SK-N-DZ (cell line): ENCODE measurements around the gene CD6.
"Not testable (repeated sequence)": the region's sequence is repeated elsewhere in the genome, so short reads cannot be mapped to it uniquely, and the experiment has no call there.

Experiments
- DNase-seq: peaks from one replicate; pipeline ENCODE4 v3.0.0-alpha.2; 2015; ENCODE audit warnings: low spot score

CD6 gene

DNA sequence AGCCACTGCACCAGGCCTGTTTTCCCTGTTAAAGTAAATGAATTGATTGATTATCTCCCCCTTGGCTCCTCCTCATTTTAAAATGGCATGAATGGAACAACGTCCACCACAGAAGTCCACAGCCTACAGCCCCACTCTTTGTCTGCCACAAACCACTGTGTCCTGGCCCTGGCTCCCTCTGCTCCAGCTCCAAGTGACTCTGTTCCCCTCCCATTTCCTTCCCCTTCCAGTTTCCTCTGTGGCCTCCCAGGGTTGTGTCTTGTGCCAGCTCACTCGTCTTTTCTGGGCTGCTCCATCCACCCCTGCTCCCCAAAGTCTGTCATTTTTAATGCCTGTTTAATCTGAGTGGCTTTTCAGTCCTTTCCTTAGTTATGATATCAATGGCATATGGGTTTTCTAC lies 78.4 kb downstream of the CD6 start:
- no peak for DNase-seq

DNA sequence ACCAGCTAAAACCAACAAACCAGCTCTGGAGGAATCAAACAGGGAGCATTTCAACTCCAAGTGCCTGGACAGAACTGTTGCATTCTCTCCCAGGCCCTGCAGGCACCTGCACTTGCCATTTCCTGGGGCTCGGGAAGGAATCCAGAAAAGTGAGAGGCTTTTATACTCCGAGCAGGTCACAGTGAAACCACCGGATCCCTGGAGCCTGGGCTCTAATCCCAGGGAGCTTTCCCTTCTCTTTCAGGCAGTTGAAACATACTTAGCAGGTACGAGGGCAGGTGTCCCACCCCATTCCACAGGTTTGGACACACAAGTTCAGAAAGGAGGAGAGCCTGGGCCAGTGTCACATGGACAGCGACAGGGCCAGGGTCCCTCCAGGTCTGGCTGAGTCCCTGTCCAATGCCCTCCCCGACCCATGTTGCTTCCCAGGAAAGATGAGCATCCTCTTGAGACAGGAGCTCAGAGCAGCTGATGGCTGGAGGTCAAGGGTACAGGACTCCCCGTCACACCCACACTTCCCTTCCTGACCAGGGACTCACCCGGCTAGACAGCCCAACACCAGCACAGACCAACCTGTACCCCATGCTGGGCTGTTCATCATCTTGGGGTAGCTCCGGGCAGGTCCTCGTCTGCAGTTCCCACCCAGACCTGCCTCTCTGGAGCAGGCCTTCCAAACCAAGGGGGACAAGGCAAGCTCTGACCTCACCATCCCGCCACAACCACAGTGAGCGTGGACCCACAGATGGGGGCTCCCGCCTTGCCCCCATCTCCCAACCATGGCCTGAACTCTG lies 80.9 kb downstream of the CD6 start:
- no peak for DNase-seq

DNA sequence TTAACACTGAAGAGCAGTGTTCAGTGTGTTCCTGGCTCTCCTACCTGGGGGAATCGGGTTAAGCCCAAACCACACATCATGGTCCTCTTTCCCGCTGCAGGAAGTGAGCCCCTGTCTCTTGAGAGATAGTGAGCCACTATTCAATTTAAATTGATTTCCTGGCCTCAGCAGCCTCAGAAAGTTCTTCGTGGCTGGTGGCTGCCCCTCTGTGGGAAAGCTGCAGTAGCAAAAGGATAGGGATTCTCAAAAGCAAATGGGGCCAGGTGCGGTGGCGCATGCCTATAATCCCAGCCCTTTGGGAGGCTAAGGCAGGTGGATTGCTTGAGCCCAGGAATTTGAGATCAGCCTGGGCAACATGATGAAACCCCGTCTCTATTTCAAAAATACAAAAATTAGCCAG lies 81.7 kb downstream of the CD6 start:
- DNase-seq = no peak

DNA sequence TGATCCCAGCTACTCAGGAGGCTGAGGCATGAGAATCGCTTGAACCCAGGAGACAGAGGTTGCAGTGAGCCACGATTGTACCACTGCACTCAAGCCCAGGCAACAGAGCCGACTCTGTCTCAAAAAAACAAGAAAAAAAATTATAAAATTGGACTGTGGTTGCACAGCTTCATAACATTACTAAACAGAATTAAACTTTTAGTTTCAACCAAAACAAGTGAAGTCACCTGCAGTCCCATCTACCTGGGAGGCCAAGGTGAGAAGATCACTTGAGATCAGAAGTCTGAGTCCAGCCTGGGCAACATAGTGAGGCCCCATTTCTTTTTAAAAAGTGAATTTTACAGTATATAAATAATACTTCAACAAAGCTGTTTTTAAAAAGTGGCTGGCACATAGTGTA lies 83.0 kb downstream of the CD6 start:
- no peak for DNase-seq

DNA sequence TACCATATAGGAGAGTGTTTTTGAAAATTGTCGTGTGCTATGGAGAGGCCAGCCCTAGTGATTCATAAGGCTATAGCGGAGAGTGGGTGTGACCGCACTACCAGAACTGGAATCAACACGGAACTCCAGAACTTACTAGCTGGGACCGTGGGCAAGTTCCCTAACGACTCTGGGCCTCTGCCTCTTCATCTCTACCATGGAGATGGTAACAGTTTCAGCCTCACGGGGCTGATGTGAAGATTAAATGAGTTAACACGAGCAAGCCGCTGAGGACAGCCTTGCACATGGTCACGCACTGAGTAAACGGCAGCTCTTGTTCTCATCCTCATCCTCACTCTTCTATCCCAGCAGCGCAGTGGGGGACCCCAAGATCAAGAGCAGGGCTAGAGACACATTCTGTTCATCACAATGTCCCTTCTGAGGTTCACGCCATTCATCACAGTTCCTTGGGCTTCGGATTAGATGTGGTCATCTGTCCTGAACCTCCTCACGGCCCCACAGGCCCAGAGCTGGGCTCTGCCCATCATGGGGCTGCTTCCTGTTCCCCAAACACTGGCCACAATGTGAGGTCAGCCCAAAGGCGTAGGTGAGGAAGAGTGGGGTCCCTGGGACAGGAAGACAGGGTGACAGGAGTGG lies 83.6 kb downstream of the CD6 start:
- DNase-seq = no peak

DNA sequence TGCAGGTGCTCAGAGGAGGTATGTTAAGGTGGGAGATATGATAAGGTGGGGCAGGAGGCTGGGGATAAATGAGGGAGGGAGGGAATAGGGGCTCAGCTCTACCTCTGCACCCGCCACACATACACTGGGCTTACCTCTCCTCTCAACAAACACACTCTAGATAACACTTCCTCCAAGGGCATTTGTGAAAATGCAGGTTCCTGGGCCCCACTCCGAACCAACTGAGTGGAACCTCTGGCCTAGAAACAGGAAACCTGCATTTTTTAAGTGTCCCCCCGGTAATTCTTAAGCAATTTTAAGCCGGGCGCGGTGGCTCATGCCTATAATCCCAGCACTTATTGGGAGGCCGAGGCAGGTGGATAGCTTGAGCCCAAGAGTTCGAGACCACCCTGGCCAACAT lies 84.3 kb downstream of the CD6 start:
- DNase-seq = no peak

DNA sequence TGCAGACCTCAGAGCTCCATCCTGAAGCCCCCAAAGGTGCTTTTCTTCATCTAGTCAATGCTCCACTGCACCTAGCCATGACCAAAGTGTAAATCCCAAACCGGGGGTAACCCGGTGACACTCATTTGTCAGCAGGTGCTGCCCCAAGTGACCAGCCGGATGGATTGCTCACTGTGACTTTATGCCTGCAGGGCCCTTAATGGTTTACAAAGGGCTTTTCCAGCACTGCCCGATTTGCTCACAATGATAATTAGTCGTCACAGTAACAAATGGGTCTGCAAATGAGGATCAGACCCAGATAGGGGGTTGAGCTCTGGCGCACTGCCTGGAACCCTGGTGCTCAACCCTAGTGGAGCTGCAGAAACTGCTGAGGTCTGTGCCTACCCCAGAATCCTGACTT lies 85.1 kb downstream of the CD6 start:
- DNase-seq = no peak

DNA sequence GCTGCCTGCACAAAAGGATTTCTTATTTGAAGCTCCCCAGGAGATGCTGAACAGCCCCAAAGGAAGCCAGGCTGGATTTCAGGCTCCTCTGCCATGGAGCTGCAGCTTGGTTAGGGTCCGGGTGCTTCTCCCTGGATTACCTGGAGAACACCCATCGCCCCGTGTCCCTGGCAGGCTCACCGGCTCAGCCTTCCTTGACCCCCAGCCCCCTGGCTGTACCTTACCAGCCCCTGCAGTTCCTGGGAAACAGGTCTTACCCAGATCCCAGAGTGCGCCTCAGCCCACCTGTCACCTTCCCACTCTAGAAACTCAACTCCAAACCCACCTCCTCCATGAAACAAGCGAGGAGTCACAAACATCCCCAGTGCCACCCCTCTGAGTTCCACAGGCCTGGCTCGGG lies 85.5 kb downstream of the CD6 start:
- no peak for DNase-seq

DNA sequence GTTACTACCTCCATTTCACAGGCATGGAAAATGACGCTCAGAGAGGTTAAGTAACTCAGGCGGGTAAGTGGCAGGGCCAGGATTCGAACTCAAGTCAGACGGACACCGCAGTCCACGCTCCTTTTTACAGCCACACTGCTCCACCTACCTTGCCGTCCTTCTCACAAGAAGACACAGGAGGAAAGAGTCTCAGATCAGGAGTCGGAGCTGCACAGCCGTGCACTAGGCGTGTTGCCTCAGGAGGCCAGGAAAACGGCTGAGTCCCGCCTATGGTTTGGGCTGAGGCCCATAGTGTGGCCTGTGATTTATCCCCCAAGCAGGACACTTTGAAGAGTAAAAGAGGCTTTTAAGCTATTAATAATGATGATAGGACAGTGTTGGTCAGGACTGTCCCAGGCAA lies 86.1 kb downstream of the CD6 start:
- DNase-seq = no peak

DNA sequence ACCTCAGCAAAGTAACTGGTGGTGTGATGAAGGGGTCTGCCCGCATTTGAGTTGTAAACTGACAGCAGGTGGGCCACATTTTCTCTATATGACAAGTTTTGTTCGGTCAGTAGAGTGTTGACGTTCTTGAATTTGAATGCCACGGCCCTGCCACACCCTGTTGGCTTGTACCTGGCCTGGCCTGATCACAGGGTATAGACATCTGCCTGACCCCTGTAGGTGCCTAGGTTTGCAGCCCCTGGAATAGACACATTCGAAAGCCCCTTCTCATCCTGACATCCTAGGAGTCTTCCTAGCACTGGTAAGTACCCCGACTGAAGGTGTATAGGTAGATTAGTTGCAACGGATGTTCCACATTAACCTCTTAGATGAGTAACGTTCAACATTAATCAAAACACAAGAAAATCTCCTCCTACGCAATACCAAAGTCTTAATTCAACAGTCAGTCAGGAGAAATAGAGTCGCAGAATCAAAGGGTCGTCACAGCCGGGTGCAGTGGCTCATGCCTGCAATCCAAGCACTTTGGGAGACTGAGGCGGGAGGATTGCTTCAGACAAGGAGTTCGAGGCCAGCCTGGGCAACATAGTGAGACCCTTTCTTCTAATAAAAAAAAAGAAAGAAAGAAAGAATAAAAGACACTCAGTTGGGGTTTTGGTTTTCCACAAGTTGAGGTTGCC lies 87.2 kb downstream of the CD6 start:
- no peak for DNase-seq

DNA sequence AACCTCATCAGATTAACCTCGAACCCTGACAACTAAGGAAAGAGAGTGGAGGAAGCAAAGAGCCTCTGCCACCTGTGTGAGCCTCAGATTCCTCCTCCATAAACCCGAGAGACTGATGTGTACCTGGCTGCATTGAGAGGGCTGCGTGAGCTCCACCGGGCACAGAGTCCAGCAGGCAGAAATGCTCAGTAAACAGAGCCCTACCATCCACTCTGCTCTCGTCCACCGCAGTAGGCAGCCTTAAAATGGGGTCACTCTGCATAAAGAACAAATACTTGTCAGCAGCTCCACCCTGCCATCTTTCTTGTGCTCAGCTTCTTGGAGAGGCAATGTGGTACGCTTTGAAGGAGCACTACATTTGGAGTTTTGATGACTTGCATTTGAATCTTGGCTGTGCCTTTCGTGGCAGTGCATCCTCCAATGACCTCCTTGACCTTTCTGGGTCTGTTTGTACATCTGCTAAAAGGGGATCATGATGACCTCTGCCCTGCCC lies 87.8 kb downstream of the CD6 start:
- DNase-seq = no peak

DNA sequence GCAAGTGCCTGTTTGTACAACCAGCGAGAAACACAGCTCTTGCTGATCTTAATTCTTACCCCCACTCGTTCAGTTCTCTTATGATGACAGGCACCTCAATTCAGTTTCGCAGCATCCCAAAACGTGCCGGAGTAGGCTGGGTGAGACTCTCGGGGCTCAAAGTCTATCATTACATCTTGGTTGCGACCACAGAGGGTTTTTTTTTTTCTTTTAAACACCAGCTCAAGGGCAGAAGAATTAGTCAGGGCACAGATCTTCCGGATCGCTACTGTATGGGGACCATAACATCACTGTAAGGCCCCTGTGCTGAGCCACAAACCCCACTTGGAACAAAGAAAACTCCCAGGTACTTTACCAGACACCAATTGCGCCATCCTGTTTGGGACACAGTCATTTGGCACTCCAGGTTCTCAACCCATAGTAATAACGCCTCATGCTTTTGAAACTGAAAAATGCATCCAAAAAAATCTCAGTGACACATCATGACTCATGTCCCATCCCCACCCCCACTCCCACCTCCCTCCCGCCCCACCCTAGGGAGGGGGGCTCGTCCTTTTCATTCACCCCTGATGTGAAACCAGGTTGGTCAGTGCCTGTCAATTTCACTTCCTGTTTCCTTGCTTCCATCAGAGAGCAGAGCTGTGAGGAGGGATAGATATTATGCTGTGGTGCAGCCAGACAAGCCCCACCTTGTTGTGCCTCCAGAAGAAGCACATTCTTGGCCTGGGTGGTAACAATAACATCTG lies 89.8 kb downstream of the CD6 start:
- DNase-seq = no peak

DNA sequence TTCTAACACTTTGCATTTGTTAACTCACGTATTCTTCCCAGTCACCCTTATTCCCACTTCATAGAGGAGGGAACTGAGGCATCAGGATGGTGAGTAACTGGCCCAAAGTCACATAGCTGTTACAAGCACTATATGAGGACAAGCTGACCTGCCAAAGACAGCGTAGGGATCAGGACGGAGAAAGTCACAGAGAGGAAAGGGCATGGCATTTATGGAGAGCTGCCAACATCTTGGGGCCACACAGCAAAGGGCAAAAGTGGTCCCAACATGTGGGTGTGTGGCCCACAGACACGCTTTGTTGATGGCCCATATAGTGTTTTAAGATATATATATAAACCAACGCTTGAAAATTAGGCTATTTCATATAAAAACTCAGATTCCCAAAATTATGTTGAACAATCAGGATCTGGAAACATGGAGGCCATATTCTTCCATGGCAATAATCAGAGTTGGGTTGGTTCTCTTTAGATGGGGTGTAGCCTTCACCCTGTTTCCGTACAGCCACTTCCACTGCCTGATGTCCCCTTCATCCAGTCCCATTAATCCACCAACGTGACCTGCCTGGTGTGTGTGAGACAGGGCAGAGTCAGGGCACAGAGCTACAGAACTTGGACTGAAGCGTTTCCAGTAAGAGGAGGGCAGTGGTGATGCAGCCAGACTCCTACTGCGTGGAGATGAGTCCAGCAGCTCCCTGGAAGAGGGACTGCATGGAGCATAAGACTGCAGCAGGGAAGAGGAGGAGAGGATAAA lies 90.9 kb downstream of the CD6 start:
- no peak for DNase-seq

DNA sequence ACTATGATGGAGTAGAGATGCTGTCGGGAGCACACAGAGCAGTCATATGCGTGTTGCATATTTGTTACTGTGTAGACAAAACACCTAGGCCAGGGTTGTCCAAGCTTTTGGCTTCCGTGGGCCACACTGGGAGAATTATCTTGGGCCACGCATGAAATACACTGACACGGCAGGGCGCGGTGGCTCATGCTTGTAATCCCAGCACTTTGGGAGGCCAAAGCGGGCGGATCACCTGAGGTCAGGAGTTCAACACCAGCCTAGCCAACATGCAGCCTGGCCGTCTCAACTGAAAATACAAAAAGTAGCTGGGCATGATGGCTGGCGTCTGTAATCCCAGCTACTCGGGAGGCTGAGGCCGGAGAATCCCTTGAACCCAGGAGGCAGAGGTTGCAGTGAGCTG lies 93.8 kb downstream of the CD6 start:
- DNase-seq = not testable (repeated sequence)

DNA sequence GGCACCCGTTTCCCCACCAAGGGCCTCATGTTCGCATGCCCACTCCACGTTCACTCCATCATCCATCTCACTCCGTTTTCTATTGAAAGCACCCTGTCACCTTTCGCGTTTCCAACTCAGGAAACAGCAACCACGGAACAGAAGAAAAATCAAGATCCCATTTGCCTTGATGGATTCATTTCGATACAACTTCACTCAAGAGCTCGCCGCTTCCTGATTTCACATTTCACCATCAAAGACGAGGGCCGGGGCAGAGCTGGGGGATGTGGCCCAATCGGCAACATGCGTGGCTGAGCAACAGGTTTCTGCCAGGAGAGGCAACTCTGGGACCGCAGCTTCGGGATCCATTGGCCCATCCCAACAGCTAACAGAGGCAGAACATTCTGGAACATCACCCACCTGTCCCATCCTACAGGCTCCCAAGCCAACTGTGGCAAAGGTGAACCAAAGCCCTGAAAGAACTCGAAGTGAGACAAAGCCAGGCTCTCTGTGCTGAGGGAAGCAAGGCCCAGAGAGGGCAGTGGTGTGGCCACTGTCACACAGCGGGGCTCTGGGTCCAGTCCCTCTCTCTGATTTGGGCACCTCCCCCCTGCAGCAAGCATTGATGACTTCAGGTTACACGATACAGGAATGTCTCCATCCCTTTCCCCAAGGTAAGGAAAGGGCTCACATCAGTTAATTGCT lies 94.6 kb downstream of the CD6 start:
- DNase-seq = no peak

DNA sequence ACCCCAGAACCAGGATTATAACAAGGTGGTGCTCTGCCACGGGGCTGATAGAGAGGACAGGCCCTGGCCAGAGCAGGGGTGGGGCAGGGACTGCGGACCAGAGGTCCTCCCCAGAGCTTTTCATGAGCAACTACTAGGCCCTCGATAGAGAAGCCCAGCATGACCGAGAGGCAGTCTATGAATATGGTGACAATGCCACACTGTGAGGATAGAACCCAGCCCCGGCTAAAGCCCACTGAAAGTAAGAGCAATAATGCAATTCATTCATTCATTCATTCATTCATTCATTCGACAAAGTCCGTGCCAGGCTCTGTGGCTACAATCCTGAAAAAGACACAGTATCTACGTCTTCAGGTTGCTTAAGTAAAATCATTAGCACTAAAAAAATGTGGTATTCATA lies 95.2 kb downstream of the CD6 start:
- no peak for DNase-seq

DNA sequence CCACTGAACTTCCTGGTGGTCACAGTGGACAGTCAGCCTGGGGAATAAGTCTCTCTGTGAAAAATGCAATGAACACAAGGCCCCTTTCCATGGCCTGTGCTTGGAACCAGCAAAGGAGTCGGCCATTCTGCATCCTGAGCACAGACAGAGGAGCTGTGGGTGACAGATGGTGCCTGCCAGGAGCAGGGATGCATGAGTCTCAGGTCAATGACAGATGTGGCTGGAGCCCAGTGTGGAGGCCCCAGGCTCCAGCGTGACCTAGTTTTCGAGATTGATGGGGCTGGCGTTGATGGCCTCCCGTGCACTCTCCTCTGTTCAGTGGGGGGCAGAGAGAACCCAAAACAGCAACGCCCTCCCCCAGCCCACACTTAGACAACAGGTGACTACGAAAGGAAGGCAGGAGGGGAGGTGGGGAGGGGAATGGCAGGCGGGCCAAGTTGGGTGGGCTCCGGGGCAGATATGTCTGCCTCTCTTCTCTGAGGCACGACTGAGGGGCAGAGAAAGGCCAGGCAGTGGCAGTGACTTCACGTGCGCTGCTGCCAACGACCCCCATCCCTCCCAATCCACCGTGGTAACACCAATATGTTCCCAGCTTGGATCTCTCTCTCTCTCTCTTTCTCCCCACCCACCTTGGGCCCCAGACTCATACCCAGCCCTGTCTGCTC lies 96.4 kb downstream of the CD6 start:
- peak; percentile 11 for DNase-seq

DNA sequence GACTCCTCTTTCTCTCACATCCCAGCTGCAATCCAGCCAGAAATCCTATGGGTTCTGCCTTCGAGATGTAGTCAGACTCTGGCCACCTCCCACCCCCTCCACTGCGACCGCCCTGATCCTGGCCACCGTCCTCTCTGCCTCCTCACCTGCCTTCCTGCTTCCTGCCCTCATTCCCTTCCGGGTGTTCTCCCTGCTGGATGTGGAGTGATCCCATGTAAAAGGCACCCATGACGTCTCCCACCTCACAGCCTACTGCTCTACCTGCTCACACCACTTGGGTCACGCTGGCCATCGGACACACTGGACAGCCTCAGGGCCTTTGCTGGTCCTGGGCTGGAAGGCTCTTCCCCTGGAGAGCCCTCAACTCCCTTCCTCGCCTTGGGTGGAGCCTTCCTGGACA lies 97.1 kb downstream of the CD6 start:
- DNase-seq = no peak

DNA sequence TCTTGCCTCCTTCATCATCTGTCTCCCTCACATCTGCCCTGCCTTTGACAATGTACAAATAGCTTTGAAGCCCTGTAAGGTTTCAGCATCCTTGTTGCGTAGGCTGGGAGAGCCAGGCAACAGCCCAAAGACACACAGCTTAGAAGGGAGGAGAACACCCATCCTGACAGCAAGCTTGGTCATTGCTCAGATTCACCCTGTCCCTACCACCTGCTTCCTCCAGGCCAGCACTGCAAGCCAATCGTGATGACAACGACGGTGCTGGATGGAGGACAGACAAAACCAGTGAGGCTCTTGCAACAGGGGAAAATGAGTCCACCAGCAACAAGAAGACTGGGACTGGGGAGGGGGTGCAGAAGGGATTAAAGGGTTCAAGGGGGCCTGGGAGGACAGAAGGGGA lies 97.9 kb downstream of the CD6 start:
- no peak for DNase-seq
